Muscle layer of colon (tissue), 2 donors: ENCODE data around the gene CES5A.
"Not testable (repeated sequence)": the region's sequence is repeated elsewhere in the genome, so short reads cannot be mapped to it uniquely, and the experiment has no call there.

ENCODE experiments used
- H3K27ac ChIP-seq: one replicate; pipeline ENCODE4 v1.7.0; 2013; ENCODE audit warnings: low read depth, mild to moderate bottlenecking, low read length, moderate library complexity
- H3K27me3 ChIP-seq, 2 donors: one replicate each; pipeline ENCODE4 v1.7.0; 2013; ENCODE audit warnings: low read length in 2 of 2, mild to moderate bottlenecking in 2 of 2; ENCODE audit not compliant: insufficient read depth in 2 of 2, control insufficient read depth in 1 of 2
- H3K36me3 ChIP-seq: one replicate; pipeline ENCODE4 v1.7.0; 2013; ENCODE audit warnings: mild to moderate bottlenecking, low read length; ENCODE audit not compliant: insufficient read depth
- H3K4me1 ChIP-seq: one replicate; pipeline ENCODE4 v1.7.0; 2013; ENCODE audit warnings: mild to moderate bottlenecking, low read length; ENCODE audit not compliant: insufficient read depth
- H3K4me3 ChIP-seq, 2 donors: one replicate each; pipeline ENCODE4 v1.7.0; 2013; ENCODE audit warnings: low read length in 2 of 2, low read depth in 1 of 2, mild to moderate bottlenecking in 1 of 2, moderate library complexity in 1 of 2
- H3K9ac ChIP-seq: one replicate; pipeline ENCODE4 v1.7.0; 2013; ENCODE audit warnings: low read length
- H3K9me3 ChIP-seq: one replicate; pipeline ENCODE4 v1.7.0; 2013; ENCODE audit warnings: mild to moderate bottlenecking, low read length
- donor health status: abdominal sarcoma.
- donor health status: Adenocarcinoma of cecum.

Gene CES5A

DNA sequence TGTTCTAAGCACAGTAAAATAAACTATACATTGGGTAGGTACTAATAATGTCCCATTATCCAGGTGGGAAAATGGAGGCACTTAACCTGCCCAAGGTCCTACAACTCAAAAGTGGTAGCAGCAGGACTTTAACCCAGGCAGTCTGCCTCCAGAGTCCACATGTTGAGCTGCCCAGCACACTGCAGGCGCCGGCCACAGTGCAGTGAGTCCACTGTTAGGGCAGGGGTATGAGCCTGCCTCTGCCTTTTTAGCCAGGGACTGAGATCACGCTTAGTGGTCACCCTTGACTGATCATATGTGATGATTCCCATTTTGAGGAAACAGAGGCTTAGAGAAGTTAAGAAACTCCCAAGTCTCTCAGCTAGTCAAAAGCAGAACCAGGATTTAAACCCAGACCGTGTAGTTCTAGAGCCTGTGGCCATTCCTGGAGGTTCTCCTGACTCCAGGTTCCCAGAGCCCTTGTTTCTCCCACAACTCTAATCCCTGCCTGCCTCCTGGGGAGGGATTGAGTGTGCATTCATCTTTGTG lies 50.6 kb downstream of the CES5A start:
- Histone ChIP-seq H3K27ac (no peak overlapping the region), H3K27me3 (no peaks in the 10 kb centered on the region), H3K9me3 (no peaks in the 10 kb centered on the region), H3K4me3 (no peak overlapping the region), H3K4me1 (no peaks in the 10 kb centered on the region), H3K36me3 (peaks cover 19% of the 10 kb centered on the region), H3K9ac (no peak overlapping the region)

DNA sequence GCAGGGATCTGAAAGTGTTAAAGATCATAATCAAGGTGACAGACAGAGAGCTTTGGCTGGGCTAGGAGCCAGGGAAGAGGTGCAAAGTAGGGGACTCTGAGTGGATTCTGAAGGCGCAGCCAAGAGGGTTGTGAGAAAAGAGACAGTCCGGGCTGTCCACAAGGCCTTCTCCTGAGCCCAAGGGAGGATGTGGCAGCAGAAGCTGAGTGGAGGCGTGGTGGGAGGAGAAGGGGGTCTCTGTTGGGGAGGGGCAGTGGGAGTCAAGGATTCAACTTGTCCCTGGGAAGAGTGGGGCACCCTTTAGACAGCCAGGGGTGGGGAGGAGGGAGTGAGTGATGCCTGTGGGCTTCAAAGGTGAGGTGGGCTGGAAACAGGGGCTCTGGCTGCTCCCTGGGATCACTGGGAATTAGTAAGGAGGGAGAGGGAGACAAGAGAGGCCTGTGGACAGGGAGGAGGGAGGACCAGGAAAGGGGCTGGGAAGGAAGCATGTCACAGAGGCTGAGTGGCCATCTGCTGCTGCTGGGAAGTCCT lies 52.8 kb downstream of the CES5A start:
- no peaks in the 10 kb centered on the region for H3K27me3 ChIP-seq
- H3K9me3 ChIP-seq: no peaks in the 10 kb centered on the region
- no peak overlapping the region for H3K9ac ChIP-seq
- no peak overlapping the region for H3K27ac ChIP-seq
- peaks cover 21% of the 10 kb centered on the region for H3K36me3 ChIP-seq
- H3K4me3 ChIP-seq: no peak overlapping the region
- no peaks in the 10 kb centered on the region for H3K4me1 ChIP-seq

DNA sequence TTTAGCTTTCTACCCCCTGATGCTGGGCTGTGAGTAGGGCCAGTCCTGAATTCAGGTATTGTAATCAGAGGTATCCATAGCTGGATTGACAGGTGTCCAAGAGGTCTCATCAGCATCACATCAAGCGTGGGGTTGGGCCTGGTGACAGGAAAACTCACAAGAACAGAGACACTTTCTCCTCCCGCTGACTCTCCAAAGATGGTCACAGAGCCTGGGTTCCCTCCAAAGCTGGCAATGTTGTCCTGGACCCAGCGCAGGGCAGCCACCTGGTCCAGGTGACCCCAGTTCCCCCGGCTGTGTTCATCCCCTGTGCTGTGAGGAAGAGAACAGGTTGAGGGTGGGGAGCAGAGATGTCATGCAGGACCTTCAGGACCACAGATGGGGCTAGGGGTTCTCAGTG lies 54.0 kb downstream of the CES5A start:
- Histone ChIP-seq H3K4me3 (no peak overlapping the region), H3K9ac (no peak overlapping the region), H3K27ac (no peak overlapping the region), H3K9me3 (no peaks in the 10 kb centered on the region), H3K27me3 (no peaks in the 10 kb centered on the region), H3K36me3 (peaks cover 21% of the 10 kb centered on the region), H3K4me1 (no peaks in the 10 kb centered on the region)

DNA sequence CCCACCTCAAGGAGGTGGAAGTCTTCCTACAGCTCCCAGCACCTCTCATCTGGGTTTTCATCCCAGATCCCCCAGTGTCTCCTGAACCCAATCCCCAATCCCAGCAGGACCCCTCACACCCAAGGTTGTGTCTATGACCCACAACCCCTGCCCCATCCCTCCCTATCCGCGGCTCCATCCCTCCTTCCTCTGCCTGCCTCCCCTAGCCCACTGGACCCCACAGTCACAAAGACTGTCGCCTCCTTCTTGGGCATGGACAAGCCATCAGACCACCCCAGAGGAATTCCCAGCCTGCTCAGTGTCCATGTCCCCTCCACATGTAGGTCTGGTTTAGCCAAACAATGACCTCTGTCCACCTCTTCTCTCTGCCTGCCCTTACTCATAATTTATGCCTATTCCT lies 54.6 kb downstream of the CES5A start:
- Histone ChIP-seq H3K9ac (no peak overlapping the region), H3K4me1 (no peaks in the 10 kb centered on the region), H3K27me3 (no peaks in the 10 kb centered on the region), H3K9me3 (no peaks in the 10 kb centered on the region), H3K4me3 (no peak overlapping the region), H3K36me3 (peaks cover 21% of the 10 kb centered on the region), H3K27ac (no peak overlapping the region)

DNA sequence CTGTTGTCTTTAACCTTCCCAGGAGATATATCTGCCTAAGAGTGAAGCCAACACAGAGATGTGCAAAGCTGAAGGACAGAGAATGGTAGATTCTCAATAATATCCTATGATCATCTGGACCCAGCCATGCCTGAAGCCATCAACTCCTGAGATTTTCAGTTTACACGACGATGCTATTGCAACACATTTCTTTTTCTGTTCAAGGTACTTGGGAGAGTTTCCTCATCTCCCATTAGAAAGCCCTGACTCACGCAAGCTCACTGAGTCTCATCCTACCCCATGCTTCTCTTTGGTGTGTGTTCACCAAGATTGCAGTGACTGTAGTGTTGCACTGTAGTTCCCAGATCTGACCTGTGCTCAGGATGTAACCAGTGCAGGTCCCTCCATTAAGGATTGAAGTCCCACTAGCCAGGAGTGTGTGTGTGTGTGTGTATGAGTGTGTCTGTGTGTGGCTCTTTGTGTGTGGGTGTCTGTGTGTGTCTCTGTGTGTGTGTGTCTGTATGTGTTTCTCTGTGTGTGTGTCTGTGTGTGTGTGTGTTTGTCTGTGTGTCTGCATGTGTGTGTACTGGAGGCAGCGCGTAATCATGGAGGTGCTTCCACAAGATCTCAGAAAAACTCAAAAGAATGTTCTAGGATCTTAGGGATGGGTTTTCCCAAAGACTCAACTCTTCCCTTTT lies 57.8 kb downstream of the CES5A start:
- Histone ChIP-seq H3K36me3 (peaks cover 18% of the 10 kb centered on the region), H3K27ac (no peak overlapping the region), H3K9me3 (no peaks in the 10 kb centered on the region), H3K4me1 (no peaks in the 10 kb centered on the region), H3K27me3 (no peaks in the 10 kb centered on the region), H3K9ac (no peak overlapping the region), H3K4me3 (no peak overlapping the region)

DNA sequence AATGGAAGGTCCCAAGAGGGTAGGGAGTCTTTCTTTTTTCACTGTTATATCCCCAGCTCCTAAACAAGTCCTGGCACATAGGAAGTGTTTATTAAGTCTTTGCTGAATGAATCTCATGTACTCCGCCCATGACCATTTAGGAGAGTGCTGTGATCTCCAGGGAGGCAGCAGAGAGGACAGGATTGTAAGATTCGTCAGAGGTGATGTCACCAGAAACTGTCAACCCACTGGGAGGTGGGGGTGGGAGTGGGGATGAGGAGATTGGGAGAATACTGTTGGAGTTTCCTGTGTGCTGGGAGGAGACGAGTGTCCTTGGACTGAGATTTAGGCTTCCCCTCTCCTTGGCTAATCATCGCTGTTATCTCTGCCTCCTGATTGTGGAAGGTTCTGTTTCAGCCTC lies 59.0 kb downstream of the CES5A start:
- H3K9ac ChIP-seq, H3K27me3 ChIP-seq, H3K27ac ChIP-seq: not testable (repeated sequence)

DNA sequence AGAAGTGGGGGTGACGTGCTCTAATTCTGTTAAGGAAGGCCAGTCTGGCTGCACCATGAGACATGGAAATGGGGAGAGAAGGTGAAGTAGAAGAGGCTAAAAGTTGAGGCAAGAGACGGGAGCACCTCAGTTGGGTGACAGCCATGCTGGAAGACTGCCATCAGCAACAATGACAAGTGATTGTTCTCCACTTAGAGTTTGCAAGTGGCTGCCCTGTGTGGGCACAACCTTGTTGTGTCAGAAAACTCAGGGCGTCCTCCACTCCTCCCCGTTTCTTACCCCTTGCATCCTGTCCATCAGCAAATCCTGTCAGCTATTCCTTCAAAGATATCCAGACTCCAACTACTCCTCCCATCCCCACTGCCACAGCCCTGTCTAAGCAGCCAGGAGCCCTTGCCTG lies 59.9 kb downstream of the CES5A start:
- Histone ChIP-seq H3K27ac (no peak overlapping the region), H3K4me1 (no peaks in the 10 kb centered on the region), H3K4me3 (no peak overlapping the region), H3K27me3 (no peaks in the 10 kb centered on the region), H3K36me3 (peaks cover 5% of the 10 kb centered on the region), H3K9me3 (no peaks in the 10 kb centered on the region), H3K9ac (no peak overlapping the region)

More for the DNA sequence above, 59.0 kb downstream of the CES5A start:
- not testable (repeated sequence) for H3K4me3 ChIP-seq, H3K9me3 ChIP-seq, H3K4me1 ChIP-seq
- peaks cover 12% of the 10 kb centered on the region for H3K36me3 ChIP-seq

DNA sequence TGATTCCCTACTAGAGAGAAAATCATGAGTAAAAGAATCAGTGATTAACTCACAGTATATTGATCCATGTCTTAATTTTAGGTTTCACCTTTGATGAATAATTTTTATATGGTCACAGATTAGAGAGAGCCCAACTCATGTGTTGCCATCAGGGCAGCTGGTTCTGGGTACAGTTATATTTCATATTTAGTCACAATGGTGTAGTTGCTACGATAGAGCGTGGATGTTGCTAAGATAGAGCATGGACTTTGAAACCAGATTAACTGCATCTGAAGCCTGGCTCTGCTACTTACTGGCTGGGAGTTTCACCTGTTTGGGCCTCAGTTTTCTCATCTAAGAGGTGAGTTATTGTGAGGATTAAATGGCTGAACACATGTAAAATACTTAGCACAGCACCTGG lies 61.0 kb downstream of the CES5A start:
- not testable (repeated sequence) for H3K27me3 ChIP-seq, H3K9ac ChIP-seq, H3K36me3 ChIP-seq, H3K27ac ChIP-seq, H3K4me3 ChIP-seq, H3K9me3 ChIP-seq, H3K4me1 ChIP-seq

DNA sequence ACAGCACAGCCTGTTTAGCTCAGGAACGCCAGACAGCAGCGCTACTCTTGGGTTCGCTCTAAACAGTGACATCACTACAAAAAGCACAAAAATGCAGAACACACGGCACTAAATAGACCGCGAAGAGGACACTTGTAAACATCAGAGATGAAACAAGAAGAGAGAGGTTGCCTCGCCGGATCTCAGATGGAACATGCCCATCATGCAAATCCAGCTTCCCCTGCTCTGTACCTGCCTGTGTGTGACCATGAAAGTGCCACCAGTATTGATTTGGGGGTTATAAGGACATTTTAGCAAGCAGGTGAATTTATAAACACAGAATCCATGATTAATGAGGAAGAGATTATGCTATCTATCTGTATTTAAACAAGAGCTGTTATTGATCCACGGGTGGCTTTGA lies 61.4 kb downstream of the CES5A start:
- H3K27me3 ChIP-seq, H3K4me3 ChIP-seq, H3K36me3 ChIP-seq, H3K9me3 ChIP-seq, H3K9ac ChIP-seq, H3K27ac ChIP-seq, H3K4me1 ChIP-seq: not testable (repeated sequence)

DNA sequence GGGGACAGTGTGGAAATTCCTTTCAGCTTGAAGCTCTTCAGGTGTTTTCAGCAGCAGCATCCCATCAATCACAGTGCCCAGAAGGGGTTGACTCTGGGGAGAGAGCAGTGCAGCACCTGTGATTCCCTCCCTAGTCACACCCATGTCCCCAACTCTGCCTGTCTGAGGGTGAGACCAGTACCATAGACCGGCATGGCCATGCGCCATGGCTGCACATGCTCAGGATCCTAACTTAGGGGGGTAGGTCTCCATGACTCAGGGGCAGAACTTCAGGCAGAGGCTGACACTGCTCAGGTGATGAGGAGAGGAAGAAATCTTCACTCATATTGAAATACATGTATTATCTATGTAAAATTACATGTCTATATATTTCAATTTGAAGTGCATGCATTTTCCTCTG lies 62.2 kb downstream of the CES5A start:
- no peak overlapping the region for H3K4me3 ChIP-seq
- no peak overlapping the region for H3K27ac ChIP-seq
- no peaks in the 10 kb centered on the region for H3K4me1 ChIP-seq
- H3K36me3 ChIP-seq: no peaks in the 10 kb centered on the region
- H3K27me3 ChIP-seq: no peaks in the 10 kb centered on the region
- no peaks in the 10 kb centered on the region for H3K9me3 ChIP-seq
- no peak overlapping the region for H3K9ac ChIP-seq

DNA sequence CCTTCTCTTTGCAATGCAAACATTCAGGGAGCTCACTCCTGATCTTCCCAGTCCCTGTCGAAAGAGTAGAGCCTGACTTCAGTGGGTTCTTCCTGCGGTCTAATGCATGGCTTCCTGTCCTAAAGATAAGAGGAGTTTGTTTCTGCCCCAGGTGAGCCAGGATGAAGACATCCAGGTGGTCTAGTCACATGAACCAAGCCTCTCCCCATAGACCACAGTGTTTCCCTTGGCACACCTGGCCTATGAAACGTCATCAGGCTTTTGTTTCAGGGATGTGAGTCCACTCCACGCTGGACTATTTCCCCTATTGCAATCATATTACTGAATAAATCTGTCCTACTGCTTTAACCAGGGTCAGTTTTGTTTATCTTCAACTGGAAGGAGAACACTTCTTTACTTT lies 63.4 kb downstream of the CES5A start:
- no peak overlapping the region for H3K9ac ChIP-seq
- no peak overlapping the region for H3K4me3 ChIP-seq
- no peaks in the 10 kb centered on the region for H3K36me3 ChIP-seq
- H3K27ac ChIP-seq: no peak overlapping the region
- no peaks in the 10 kb centered on the region for H3K9me3 ChIP-seq
- no peaks in the 10 kb centered on the region for H3K4me1 ChIP-seq
- H3K27me3 ChIP-seq: no peaks in the 10 kb centered on the region

DNA sequence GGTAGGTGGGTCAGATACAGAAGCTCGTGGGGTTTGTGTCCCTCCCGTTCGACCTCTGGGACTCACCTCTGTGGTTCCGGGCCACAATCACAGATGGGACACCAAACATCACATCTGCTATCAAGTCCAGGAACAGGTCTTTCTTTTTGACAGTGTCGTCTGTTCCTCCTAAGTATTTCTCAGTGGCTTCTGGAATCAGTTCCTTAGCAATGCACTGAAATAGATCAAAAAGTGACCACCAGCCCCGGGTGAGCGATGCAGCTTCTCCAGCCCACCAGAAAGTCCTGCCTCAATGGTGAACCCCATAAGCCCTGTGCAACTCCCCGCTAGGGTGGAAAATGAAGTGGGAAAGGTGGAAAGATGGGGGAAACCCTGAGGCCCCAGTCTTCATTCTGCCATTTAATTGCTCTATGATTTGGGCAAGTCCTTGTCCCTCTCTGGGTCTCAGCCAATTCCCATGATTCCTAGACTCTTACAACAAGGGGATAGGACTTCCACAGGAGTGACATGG lies 64.7 kb downstream of the CES5A start:
- H3K27ac ChIP-seq: no peak overlapping the region
- H3K9me3 ChIP-seq: no peaks in the 10 kb centered on the region
- H3K27me3 ChIP-seq: no peaks in the 10 kb centered on the region
- H3K4me3 ChIP-seq: no peak overlapping the region
- H3K9ac ChIP-seq: no peak overlapping the region
- H3K4me1 ChIP-seq: no peaks in the 10 kb centered on the region
- no peaks in the 10 kb centered on the region for H3K36me3 ChIP-seq
